Osteocyte (in vitro differentiated cells): Measurements from ENCODE around the gene TAP2. TPM values are rescaled to one million over a fixed set of nuclear protein-coding genes. Genes with fewer than 3 reads are reported as not detected.

Source experiments
- DNase-seq: peaks from one replicate; pipeline ENCODE4 v3.0.0; 2021; ENCODE audit warnings: mixed read lengths; ENCODE audit not compliant: unreplicated experiment; ENCODE audit errors: extremely low spot score
- H3K27ac Mint-ChIP-seq: one replicate; pipeline ENCODE4 v1.8.0; 2021; ENCODE audit warnings: mild to moderate bottlenecking, mixed read lengths; ENCODE audit not compliant: unreplicated experiment
- H3K27me3 Mint-ChIP-seq: one replicate; pipeline ENCODE4 v1.8.0; 2021; ENCODE audit warnings: mixed read lengths; ENCODE audit not compliant: unreplicated experiment
- H3K36me3 Mint-ChIP-seq: one replicate; pipeline ENCODE4 v1.8.0; 2021; ENCODE audit warnings: mixed read lengths; ENCODE audit not compliant: unreplicated experiment
- H3K4me1 Mint-ChIP-seq: one replicate; pipeline ENCODE4 v1.8.0; 2021; ENCODE audit warnings: mixed read lengths; ENCODE audit not compliant: unreplicated experiment
- H3K4me3 Mint-ChIP-seq: one replicate; pipeline ENCODE4 v1.8.0; 2021; ENCODE audit warnings: mild to moderate bottlenecking, moderate library complexity, mixed read lengths; ENCODE audit not compliant: unreplicated experiment
- H3K9me3 Mint-ChIP-seq: one replicate; pipeline ENCODE4 v1.8.0; 2021; ENCODE audit warnings: mixed read lengths; ENCODE audit not compliant: unreplicated experiment
- total RNA-seq: library from RNA; stranded (reverse); gene quantifications from 2 replicates; pipeline ENCODE4 v1.2.1, GENCODE V29; 2021
- TF ChIP-seq, protein P1 (sequence below): fragments of 200-600 bp; sonication (generic); IDR thresholded peaks from 2 replicates; pipeline ENCODE4 v1.5.0; 2021; ENCODE audit warnings: antibody characterized with exemption, mild to moderate bottlenecking, moderate library complexity

Gene TAP2
- total RNA-seq, 1 donor from 2014 or later = 51.9 TPM

- H3K9me3 Mint-ChIP-seq = no peaks in the 10 kb centered on the region
- H3K27ac Mint-ChIP-seq = no peak overlapping the region
- no peak for DNase-seq
- peaks cover 6% of the 10 kb centered on the region for H3K36me3 Mint-ChIP-seq
- H3K27me3 Mint-ChIP-seq = peaks cover 8% of the 10 kb centered on the region
- H3K4me1 Mint-ChIP-seq = peaks cover 7% of the 10 kb centered on the region
- TF ChIP-seq, protein P1, sequence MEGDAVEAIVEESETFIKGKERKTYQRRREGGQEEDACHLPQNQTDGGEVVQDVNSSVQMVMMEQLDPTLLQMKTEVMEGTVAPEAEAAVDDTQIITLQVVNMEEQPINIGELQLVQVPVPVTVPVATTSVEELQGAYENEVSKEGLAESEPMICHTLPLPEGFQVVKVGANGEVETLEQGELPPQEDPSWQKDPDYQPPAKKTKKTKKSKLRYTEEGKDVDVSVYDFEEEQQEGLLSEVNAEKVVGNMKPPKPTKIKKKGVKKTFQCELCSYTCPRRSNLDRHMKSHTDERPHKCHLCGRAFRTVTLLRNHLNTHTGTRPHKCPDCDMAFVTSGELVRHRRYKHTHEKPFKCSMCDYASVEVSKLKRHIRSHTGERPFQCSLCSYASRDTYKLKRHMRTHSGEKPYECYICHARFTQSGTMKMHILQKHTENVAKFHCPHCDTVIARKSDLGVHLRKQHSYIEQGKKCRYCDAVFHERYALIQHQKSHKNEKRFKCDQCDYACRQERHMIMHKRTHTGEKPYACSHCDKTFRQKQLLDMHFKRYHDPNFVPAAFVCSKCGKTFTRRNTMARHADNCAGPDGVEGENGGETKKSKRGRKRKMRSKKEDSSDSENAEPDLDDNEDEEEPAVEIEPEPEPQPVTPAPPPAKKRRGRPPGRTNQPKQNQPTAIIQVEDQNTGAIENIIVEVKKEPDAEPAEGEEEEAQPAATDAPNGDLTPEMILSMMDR = no peak
- no peak overlapping the region for H3K4me3 Mint-ChIP-seq
These were observed 22.1 kb upstream of the TAP2 start for GRCh38 chr6:32860674-32861073.

DNA sequence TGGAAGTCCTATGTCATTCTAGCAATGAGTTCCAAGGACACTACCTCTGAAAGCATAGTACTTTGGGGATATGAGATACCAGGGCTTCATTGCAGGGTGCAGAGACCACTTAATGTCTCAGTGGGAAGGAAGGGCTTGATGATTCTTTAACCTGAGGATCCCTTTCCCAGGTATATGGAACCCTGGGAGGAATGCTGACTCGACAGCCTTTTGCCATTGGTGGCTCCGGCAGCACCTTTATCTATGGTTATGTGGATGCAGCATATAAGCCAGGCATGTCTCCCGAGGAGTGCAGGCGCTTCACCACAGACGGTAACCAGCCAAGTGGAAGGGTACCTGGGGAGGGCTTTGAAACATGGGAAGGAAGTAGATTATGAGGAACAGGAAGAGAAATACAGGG is 19.7 kb upstream of the TAP2 start:
- H3K4me1 Mint-ChIP-seq = peaks cover 21% of the 10 kb centered on the region
- TF ChIP-seq, protein P1 = no peak
- H3K27ac Mint-ChIP-seq = no peak overlapping the region
- no peak overlapping the region for H3K4me3 Mint-ChIP-seq
- peaks cover 6% of the 10 kb centered on the region for H3K36me3 Mint-ChIP-seq
- no peak for DNase-seq
- H3K9me3 Mint-ChIP-seq = no peaks in the 10 kb centered on the region
- H3K27me3 Mint-ChIP-seq = no peaks in the 10 kb centered on the region

- Mint-ChIP-seq H3K27ac (no peak overlapping the region), H3K27me3 (no peaks in the 10 kb centered on the region), H3K9me3 (no peaks in the 10 kb centered on the region), H3K4me1 (peaks cover 27% of the 10 kb centered on the region), H3K36me3 (peaks cover 6% of the 10 kb centered on the region), H3K4me3 (no peak overlapping the region)
- TF ChIP-seq, protein P1 = no peak
- no peak for DNase-seq
These were observed 18.8 kb upstream of the TAP2 start for GRCh38 chr6:32857156-32857891.

DNA sequence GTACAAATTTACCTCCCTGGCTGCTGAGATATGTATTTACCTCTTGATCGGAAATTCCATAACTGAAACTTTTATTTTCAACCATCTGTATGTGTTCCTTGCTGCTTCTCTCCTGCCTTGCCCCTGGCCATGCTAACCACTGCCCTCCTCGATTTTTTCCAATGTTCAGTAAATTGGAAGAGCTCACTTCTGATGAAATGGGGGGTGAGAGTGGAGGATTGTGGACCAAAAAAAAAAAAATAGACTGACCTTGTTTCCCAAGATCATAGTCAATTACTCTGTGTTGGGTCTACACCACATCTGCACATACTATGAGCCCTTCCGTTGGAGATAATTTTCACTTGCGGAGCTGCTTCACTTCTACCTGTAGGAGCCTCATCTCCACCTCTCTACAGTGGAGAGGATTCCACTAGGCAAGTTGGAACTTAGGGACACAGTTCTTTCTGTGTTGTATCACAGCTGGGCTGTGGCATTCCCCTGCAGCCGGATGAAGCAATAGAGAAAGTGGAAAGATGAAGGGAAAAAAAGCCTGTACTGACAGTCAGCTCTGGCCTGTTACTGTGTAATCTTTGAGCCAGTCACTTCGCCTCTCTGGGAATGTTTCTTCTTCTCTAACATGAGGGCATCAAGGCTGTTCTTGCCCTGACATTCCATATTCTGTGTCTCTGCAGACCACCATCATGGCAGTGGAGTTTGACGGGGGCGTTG is 17.1 kb upstream of the TAP2 start:
- TF ChIP-seq, protein P1 = no peak
- no peak for DNase-seq
- Mint-ChIP-seq H3K4me3 (peak overlapping the region; percentile 19), H3K36me3 (peaks cover 12% of the 10 kb centered on the region), H3K4me1 (peaks cover 32% of the 10 kb centered on the region), H3K27ac (peak overlapping the region; percentile 21), H3K27me3 (no peaks in the 10 kb centered on the region), H3K9me3 (no peaks in the 10 kb centered on the region)
